ENCODE results near the gene RAPGEF2.
A peak's percentile ranks its signal among the peaks of the same experiment; 100 is the strongest.
"Not testable (repeated sequence)": the region's sequence is repeated elsewhere in the genome, so short reads cannot be mapped to it uniquely, and the experiment has no call there.

RAPGEF2 gene

DNA sequence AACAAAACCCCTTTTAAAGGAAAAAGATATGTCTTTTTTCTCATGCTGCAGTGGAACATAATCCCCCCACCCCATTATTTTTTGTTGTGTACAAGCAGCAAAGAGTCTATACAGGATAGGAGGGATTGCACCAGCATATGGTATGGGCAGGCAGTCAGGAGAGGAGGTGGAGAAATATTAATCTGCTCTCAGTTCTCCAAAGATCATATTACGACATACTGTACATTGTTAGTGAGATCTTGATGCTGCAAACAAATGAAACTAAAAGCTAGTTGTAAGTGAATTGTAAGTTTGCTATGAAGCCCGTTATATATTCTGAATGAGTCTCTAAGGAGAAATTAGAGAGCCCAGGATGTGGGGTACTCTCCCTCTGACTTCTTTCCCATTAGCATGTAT lies 75.3 kb downstream of the RAPGEF2 start:
- H3K27me3 ChIP-seq (ENCODE audit: insufficient read depth, low read length), result no peaks in the 10 kb centered on the region
- no peaks in the 10 kb centered on the region for H3K36me3 ChIP-seq (ENCODE audit: insufficient read depth, low read length)
- H2AFZ ChIP-seq (ENCODE audit: low read length, unreplicated experiment), result no peak overlapping the region
- no peak overlapping the region for H3K4me3 ChIP-seq (ENCODE audit: low read depth, low read length)
- peaks cover 57% of the 10 kb centered on the region for H3K79me2 ChIP-seq (ENCODE audit: control insufficient read depth, insufficient read depth, low read length, unreplicated experiment)
- no peak overlapping the region for H3K27ac ChIP-seq (ENCODE audit: low read depth, low read length)
- peaks cover 33% of the 10 kb centered on the region for H3K4me1 ChIP-seq (ENCODE audit: control insufficient read depth, insufficient read depth, low read length, unreplicated experiment)

DNA sequence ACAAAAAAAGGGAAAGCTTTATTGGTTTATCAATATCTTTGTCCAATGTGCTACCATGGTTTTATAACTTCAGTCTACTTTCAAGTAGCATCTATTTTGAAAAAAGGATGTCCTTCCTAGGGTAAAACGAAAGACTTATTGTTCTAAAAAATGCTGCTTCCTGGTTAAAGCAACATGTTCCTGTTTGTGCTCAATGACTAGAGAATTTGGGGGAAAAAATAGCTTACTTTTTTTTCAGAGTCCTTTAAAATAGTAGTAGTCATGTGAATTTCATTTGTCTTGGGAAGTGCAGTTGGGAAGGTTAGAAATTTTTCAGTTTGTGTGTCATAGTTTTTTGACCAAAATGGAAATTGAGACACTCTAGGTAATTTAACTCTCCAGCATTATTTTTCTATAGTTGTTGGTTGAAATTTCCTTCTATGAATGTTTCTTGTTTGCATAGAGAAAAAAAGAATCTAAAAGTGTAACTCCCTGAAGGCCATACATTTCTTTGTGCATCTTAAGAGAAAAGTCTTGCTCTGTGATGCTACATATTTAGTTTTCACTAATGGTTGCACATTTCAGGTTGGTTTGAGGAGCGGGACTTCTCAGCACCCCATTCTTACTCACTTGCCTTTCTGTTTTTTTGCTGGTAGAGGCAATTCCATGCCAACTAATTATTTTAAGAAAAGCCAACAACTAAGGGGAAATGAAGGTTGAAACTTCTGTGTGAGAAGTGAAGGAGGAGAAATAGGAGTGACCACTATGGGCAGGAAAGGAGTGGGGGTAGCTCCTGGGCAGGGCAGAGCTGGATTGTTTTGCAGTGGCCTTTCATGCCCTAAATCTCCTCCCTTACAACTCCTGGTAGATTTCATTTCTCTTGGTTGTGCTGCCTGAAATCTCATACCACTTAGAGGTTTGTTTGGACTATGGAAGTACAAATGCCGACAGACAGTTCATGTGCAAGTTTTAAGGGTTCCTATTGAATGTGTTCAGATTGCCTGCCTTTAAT lies 76.4 kb downstream of the RAPGEF2 start:
- Histone ChIP-seq H3K4me1 (ENCODE audit: control insufficient read depth, insufficient read depth, low read length, unreplicated experiment) (peaks cover 33% of the 10 kb centered on the region), H3K4me3 (ENCODE audit: low read depth, low read length) (no peak overlapping the region), H3K27ac (ENCODE audit: low read depth, low read length) (no peak overlapping the region), H3K27me3 (ENCODE audit: insufficient read depth, low read length) (no peaks in the 10 kb centered on the region), H3K79me2 (ENCODE audit: control insufficient read depth, insufficient read depth, low read length, unreplicated experiment) (peaks cover 48% of the 10 kb centered on the region), H2AFZ (ENCODE audit: low read length, unreplicated experiment) (no peak overlapping the region), H3K36me3 (ENCODE audit: insufficient read depth, low read length) (no peaks in the 10 kb centered on the region)

DNA sequence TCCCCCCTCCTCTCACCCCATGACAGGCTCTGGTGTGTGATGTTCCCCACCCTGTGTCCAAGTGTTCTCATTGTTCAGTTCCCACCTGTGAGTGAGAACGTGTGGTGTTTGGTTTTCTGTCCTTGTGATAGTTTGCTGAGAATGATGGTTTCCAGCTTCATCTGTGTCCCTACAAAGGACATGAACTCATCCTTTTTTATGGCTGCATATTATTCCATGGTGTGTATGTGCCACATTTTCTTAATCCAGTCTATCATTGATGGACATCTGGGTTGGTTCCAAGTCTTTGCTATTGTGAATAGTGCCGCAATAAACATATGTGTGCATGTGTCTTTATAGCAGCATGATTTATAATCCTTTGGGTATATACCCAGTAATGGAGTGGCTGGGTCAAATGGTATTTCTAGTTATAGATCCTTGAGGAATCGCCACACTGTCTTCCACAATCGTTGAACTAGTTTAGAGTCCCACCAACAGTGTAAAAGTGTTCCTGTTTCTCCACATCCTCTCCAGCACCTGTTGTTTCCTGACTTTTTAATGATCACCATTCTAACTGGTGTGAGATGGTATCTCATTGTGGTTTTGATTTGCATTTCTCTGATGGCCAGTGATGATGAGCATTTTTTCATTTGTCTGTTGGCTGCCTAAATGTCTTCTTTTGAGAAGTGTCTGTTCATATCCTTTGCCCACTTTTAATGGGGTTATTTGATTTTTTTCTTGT lies 81.2 kb downstream of the RAPGEF2 start:
- Histone ChIP-seq H3K4me1 (ENCODE audit: control insufficient read depth, insufficient read depth, low read length, unreplicated experiment) (peaks cover 16% of the 10 kb centered on the region), H3K79me2 (ENCODE audit: control insufficient read depth, insufficient read depth, low read length, unreplicated experiment) (peaks cover 21% of the 10 kb centered on the region)
- not testable (repeated sequence) for H2AFZ ChIP-seq (ENCODE audit: low read length, unreplicated experiment); H3K4me3 ChIP-seq (ENCODE audit: low read depth, low read length); H3K27ac ChIP-seq (ENCODE audit: low read depth, low read length); H3K36me3 ChIP-seq (ENCODE audit: insufficient read depth, low read length); H3K27me3 ChIP-seq (ENCODE audit: insufficient read depth, low read length)

GRCh38 chr4:159185591-159186023 lies 82.7 kb downstream of the RAPGEF2 start:
- peaks cover 9% of the 10 kb centered on the region for H3K4me1 ChIP-seq (ENCODE audit: control insufficient read depth, insufficient read depth, low read length, unreplicated experiment)
- H3K27ac ChIP-seq (ENCODE audit: low read depth, low read length), result no peak overlapping the region
- H3K27me3 ChIP-seq (ENCODE audit: insufficient read depth, low read length), result no peaks in the 10 kb centered on the region
- no peak overlapping the region for H2AFZ ChIP-seq (ENCODE audit: low read length, unreplicated experiment)
- peak overlapping the region; percentile 30; the same call in 1 of the 2 replicates for H3K4me3 ChIP-seq (ENCODE audit: low read depth, low read length)
- H3K79me2 ChIP-seq (ENCODE audit: control insufficient read depth, insufficient read depth, low read length, unreplicated experiment), result peaks cover 13% of the 10 kb centered on the region
- H3K36me3 ChIP-seq (ENCODE audit: insufficient read depth, low read length), result no peaks in the 10 kb centered on the region

- H3K27ac ChIP-seq (ENCODE audit: low read depth, low read length), result no peak overlapping the region
- no peak overlapping the region for H2AFZ ChIP-seq (ENCODE audit: low read length, unreplicated experiment)
- peaks cover 15% of the 10 kb centered on the region for H3K4me1 ChIP-seq (ENCODE audit: control insufficient read depth, insufficient read depth, low read length, unreplicated experiment)
- no peak overlapping the region for H3K4me3 ChIP-seq (ENCODE audit: low read depth, low read length)
- H3K36me3 ChIP-seq (ENCODE audit: insufficient read depth, low read length), result no peaks in the 10 kb centered on the region
- no peaks in the 10 kb centered on the region for H3K27me3 ChIP-seq (ENCODE audit: insufficient read depth, low read length)
- peaks cover 8% of the 10 kb centered on the region for H3K79me2 ChIP-seq (ENCODE audit: control insufficient read depth, insufficient read depth, low read length, unreplicated experiment)
Measured at GRCh38 chr4:159188646-159189045, 85.8 kb downstream of the RAPGEF2 start.

- Histone ChIP-seq H3K79me2 (ENCODE audit: control insufficient read depth, insufficient read depth, low read length, unreplicated experiment) (no peaks in the 10 kb centered on the region), H3K4me3 (ENCODE audit: low read depth, low read length) (no peak overlapping the region), H3K4me1 (ENCODE audit: control insufficient read depth, insufficient read depth, low read length, unreplicated experiment) (peaks cover 7% of the 10 kb centered on the region)
Measured at GRCh38 chr4:159190651-159191050, 87.8 kb downstream of the RAPGEF2 start.

GRCh38 chr4:159191989-159192388 lies 89.1 kb downstream of the RAPGEF2 start:
- Histone ChIP-seq H2AFZ (ENCODE audit: low read length, unreplicated experiment) (no peak overlapping the region), H3K4me3 (ENCODE audit: low read depth, low read length) (no peak overlapping the region), H3K79me2 (ENCODE audit: control insufficient read depth, insufficient read depth, low read length, unreplicated experiment) (no peaks in the 10 kb centered on the region), H3K36me3 (ENCODE audit: insufficient read depth, low read length) (no peaks in the 10 kb centered on the region), H3K27ac (ENCODE audit: low read depth, low read length) (no peak overlapping the region), H3K27me3 (ENCODE audit: insufficient read depth, low read length) (no peaks in the 10 kb centered on the region), H3K4me1 (ENCODE audit: control insufficient read depth, insufficient read depth, low read length, unreplicated experiment) (peaks cover 7% of the 10 kb centered on the region)

More at GRCh38 chr4:159190651-159191050, 87.8 kb downstream of the RAPGEF2 start:
- no peak overlapping the region for H2AFZ ChIP-seq (ENCODE audit: low read length, unreplicated experiment)
- no peaks in the 10 kb centered on the region for H3K27me3 ChIP-seq (ENCODE audit: insufficient read depth, low read length)
- H3K27ac ChIP-seq (ENCODE audit: low read depth, low read length), result no peak overlapping the region
- no peaks in the 10 kb centered on the region for H3K36me3 ChIP-seq (ENCODE audit: insufficient read depth, low read length)

GRCh38 chr4:159193046-159193620 lies 90.3 kb downstream of the RAPGEF2 start:
- Histone ChIP-seq H3K79me2 (ENCODE audit: control insufficient read depth, insufficient read depth, low read length, unreplicated experiment) (no peaks in the 10 kb centered on the region), H3K4me3 (ENCODE audit: low read depth, low read length) (no peak overlapping the region), H3K27ac (ENCODE audit: low read depth, low read length) (no peak overlapping the region), H3K4me1 (ENCODE audit: control insufficient read depth, insufficient read depth, low read length, unreplicated experiment) (peaks cover 7% of the 10 kb centered on the region), H2AFZ (ENCODE audit: low read length, unreplicated experiment) (no peak overlapping the region), H3K36me3 (ENCODE audit: insufficient read depth, low read length) (no peaks in the 10 kb centered on the region), H3K27me3 (ENCODE audit: insufficient read depth, low read length) (no peaks in the 10 kb centered on the region)

- H3K79me2 ChIP-seq (ENCODE audit: control insufficient read depth, insufficient read depth, low read length, unreplicated experiment), result no peaks in the 10 kb centered on the region
- no peaks in the 10 kb centered on the region for H3K27me3 ChIP-seq (ENCODE audit: insufficient read depth, low read length)
- no peak overlapping the region for H2AFZ ChIP-seq (ENCODE audit: low read length, unreplicated experiment)
- H3K4me1 ChIP-seq (ENCODE audit: control insufficient read depth, insufficient read depth, low read length, unreplicated experiment), result peaks cover 7% of the 10 kb centered on the region
- no peak overlapping the region for H3K27ac ChIP-seq (ENCODE audit: low read depth, low read length)
- H3K36me3 ChIP-seq (ENCODE audit: insufficient read depth, low read length), result no peaks in the 10 kb centered on the region
- H3K4me3 ChIP-seq (ENCODE audit: low read depth, low read length), result no peak overlapping the region
Measured at GRCh38 chr4:159195361-159195769, 92.5 kb downstream of the RAPGEF2 start.

DNA sequence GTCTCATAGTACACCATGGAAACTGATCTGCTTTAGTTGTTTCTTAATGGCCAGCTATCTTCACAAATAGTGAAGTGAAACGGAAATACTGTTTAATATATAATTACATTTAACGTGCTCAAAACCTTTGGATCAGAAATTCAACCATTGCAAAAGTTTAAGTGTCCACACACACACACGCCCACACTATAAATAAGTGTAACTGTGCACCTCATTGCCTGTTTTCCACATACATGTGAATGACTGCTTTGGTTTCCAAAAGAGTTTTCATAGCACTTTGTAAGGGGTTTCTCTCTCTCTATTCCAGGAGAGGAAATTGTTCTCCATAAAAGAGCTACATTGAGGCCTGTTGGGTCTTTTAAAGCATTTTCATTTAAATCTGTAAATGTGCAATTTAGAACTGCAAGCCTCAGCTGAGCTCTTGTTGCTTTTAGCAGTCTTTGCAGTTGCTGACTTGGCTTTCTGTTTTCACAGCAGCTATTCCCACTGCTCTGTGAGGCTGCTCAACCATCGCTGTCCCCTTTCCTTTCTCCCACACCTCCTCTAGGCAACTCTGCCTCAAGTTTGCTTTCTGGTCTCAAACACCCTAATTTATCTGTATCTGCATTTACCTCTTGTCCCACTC lies 94.5 kb downstream of the RAPGEF2 start:
- Histone ChIP-seq H2AFZ (ENCODE audit: low read length, unreplicated experiment) (no peak overlapping the region), H3K27ac (ENCODE audit: low read depth, low read length) (no peak overlapping the region), H3K4me1 (ENCODE audit: control insufficient read depth, insufficient read depth, low read length, unreplicated experiment) (no peaks in the 10 kb centered on the region), H3K79me2 (ENCODE audit: control insufficient read depth, insufficient read depth, low read length, unreplicated experiment) (no peaks in the 10 kb centered on the region), H3K36me3 (ENCODE audit: insufficient read depth, low read length) (no peaks in the 10 kb centered on the region), H3K4me3 (ENCODE audit: low read depth, low read length) (no peak overlapping the region), H3K27me3 (ENCODE audit: insufficient read depth, low read length) (no peaks in the 10 kb centered on the region)

Data from ACC112 (cell line).